ENCODE measurements around the gene SP140L.
A peak's percentile ranks its signal among the peaks of the same experiment; 100 is the strongest.
"Not testable (repeated sequence)": the region's sequence is repeated elsewhere in the genome, so short reads cannot be mapped to it uniquely, and the experiment has no call there.

SP140L gene

GRCh38 chr2:230323385-230324106 is 3.4 kb upstream of the SP140L start:
- DNase-seq: no peak

DNA sequence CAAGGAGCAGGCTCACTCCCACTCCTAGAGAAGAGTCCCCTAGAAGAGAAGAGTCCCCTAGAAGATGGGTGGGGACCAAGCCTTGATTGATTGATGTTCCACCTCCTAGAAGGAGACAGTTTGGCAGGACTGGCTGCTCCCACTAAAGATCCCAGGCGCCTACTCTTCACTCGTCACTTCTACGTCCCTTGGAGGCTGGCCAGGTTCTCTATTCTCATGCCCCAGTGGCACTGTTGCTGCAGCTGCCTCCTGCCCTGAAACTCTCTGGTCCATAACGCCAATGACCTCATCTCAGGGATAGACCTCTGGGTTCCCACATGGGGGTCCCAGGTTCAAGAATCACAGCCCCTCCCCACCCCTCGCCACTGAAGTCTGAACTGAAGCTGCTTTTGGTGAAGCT is 2.5 kb upstream of the SP140L start:
- no peak for DNase-seq

GRCh38 chr2:230325316-230326243 is 1.4 kb upstream of the SP140L start:
- no peak for DNase-seq

DNA sequence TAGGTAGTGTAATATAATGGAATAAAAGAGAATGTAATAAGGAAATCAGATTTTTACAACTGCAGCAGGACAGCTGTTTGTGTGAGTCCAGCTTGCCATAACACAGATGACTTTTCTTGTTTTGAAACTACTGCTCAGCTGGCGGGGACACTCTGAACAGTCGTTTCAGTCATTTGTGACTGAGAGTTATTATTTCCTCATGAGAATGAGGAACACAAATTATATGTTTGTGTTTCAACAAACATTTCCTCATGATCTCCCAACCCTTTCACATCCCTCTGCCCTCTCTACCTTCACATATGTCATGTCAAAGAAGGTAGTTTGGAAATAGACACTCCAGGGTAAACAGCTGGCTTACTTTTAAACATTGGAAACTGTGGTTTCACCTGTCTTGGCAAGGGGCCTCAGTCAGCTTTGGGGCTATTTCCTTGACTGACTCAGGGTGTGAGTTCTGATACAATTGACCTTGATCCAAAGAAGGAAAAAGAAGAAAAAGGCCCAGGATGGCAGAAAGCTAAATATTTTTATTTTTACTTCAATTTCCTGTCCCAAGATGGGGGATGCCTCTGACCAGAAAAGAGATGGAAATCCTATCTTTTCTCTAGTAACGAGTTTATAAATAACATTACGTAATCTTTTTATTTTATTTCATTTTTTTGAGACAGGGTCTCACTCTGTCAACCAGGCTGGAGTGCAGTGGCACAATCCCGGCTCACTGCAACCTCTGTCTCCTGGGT is 593 bp downstream of the SP140L start:
- DNase-seq: peak; percentile 5

GRCh38 chr2:230328155-230328458 is 1.1 kb downstream of the SP140L start:
- no peak for DNase-seq

- no peak for DNase-seq
Measured at GRCh38 chr2:230329946-230330605, 3.1 kb downstream of the SP140L start.

- DNase-seq: peak; percentile 34
Measured at GRCh38 chr2:230330725-230331124, 3.7 kb downstream of the SP140L start.

GRCh38 chr2:230335461-230335863 is 8.5 kb downstream of the SP140L start:
- peak; percentile 7 for DNase-seq

DNA sequence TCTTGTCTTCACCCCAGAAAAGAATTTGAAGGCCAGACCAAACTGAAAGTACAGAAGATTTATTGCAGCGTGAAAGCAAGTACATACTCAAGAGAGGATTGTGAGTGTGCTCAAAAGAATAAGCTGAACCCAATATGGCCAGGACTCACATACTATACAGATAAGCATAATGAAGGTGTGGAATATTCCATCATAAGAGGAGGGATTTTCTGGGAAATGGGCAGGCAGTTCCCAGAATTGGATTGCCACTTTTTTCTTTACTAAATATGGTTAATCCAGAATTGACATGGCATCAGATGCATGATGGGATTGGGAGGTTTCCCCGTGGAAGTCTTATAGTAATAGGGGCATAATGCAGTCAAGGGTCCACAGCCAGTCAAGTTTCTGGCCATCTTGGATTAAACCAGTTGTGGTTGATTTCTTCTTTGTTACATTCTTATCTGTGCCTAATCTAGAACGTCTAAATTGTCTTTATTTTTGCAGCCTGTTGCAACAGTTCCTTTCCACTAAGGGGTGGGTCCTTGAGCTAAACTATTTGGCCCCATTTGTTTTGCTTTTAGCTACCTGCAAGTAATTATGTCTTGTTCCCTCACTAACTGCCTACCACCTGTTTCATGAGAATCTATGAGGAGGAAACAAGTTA is 9.0 kb downstream of the SP140L start:
- no peak for DNase-seq

DNA sequence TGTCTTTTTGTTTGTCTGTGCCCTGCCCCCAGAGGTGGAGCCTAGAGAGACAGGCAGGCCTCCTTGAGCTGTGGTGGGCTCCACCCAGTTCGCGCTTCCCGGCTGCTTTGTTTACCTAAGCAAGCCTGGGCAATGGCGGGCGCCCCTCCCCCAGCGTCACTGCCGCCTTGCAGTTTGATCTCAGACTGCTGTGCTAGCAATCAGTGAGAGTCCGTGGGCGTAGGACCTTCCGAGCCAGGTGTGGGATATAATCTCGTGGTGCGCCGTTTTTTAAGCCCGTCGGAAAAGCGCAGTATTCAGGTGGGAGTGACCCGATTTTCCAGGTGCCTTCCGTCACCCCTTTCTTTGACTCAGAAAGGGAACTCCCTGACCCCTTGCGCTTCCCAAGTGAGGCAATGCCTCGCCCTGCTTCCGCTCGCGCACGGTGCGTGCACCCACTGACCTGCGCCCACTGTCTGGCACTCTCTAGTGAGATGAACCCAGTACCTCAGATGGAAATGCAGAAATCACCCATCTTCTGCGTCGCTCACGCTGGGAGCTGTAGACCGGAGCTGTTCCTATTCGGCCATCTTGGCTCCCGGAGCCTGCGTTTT is 15.0 kb downstream of the SP140L start:
- DNase-seq: not testable (repeated sequence)

DNA sequence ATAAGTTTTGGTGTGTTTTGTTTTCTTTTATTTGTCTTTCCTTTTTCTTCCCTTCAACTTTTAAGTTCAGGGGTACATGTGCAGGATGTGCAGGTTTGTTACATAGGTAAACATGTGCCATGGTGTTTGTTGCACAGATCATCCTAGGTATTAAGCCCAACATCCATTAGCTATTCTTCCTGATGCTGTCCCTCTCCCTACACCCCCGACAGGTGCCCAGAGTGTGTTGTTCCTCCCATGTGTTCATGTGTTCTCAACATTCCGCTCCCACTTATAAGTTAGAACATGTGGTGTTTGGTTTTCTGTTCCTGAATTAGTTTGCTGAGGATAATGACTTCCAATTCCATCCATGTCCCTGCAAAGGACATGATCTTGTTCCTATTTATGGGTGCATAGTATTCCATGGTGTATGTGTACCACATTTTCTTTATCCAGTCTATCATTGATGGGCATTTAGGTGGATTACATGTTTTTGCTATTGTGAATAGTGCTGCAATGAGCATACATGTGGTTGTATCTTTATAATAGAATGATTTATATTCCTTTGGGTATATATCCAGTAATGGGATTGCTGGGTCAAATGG is 16.1 kb downstream of the SP140L start:
- not testable (repeated sequence) for DNase-seq

GRCh38 chr2:230343747-230344146 is 16.8 kb downstream of the SP140L start:
- DNase-seq: peak; percentile 73

GRCh38 chr2:230346465-230346864 is 19.5 kb downstream of the SP140L start:
- no peak for DNase-seq

- DNase-seq: no peak
Measured at GRCh38 chr2:230346921-230347533, 20.0 kb downstream of the SP140L start.

GRCh38 chr2:230347659-230348305 is 20.8 kb downstream of the SP140L start:
- peak; percentile 27 for DNase-seq

- no peak for DNase-seq
Measured at GRCh38 chr2:230348787-230349186, 21.8 kb downstream of the SP140L start.

GRCh38 chr2:230356084-230356483 is 29.1 kb downstream of the SP140L start:
- peak; percentile 11 for DNase-seq

GRCh38 chr2:230358305-230358704 is 31.3 kb downstream of the SP140L start:
- peak; percentile 80 for DNase-seq

DNA sequence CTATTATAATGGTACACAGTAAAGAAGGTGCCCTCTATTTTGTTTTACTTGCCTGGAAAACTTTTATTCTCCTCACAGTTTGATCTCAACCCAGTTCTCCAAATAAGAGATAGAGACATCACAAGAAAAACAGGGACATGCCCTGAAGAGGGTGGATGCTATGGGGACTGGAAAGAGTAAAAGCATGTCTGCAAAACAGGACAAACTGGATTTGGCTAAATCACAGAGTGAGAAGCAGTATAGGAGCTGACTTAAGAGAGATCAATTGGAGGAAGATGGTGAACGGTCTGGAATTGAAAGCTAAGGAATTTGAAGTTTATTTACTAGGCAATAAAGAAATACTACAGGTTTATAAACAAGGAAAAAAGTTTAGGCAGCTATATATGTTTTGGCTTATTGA is 33.0 kb downstream of the SP140L start:
- DNase-seq: no peak

GRCh38 chr2:230362030-230362691 is 35.2 kb downstream of the SP140L start:
- no peak for DNase-seq

Measured in fibroblast of skin of back (primary cell).